IMR-90 (cell line): Measurements from ENCODE around the gene KRT76. TPM values are rescaled to one million over a fixed set of nuclear protein-coding genes. Genes with fewer than 3 reads are reported as not detected.

ENCODE experiments used
- ATAC-seq: fragments of 200-7000 bp; cut with Tn5 transposase; 2 replicates; pipeline ENCODE4 v1.9.1; 2020; ENCODE audit warnings: low read depth, mild to moderate bottlenecking, moderate library complexity
- BruUV-seq: library from RNA; stranded (reverse); fragments of 400-500 nt; replicated peaks from 2 replicates; lab custom pipeline; 2021; lab: Mats Ljungman, UMichigan
- CTCF ChIA-PET: fragments of 300-600 bp; formaldehyde crosslinking; extraction: SDS; loops from one replicate; lab custom pipeline; 2021; ENCODE audit warnings: antibody characterized with exemption; lab: Yijun Ruan, JAX
- POLR2A ChIA-PET: fragments of 300-600 bp; sonication (Branson Sonifier 250); formaldehyde crosslinking; loops from one replicate; lab custom pipeline; 2022; ENCODE audit warnings: antibody characterized with exemption; ENCODE audit not compliant: unreplicated experiment; lab: Charles Lee
- DNase-seq: peaks from one replicate; pipeline ENCODE4 v3.0.0; 2013
- H2AFZ ChIP-seq: replicated peaks from 2 replicates; pipeline ENCODE3; 2013; ENCODE audit warnings: low read length, mild to moderate bottlenecking; ENCODE audit not compliant: poor library complexity
- H2AK5ac ChIP-seq: 2 replicates; pipeline ENCODE4 v1.6.1; 2013; ENCODE audit warnings: low read depth, low read length, inconsistent platforms
- H2AK9ac ChIP-seq: replicated peaks from 2 replicates; pipeline ENCODE3; 2013; ENCODE audit warnings: mild to moderate bottlenecking, low read depth, low read length, moderate library complexity; ENCODE audit not compliant: poor library complexity
- H2BK120ac ChIP-seq: 2 replicates; pipeline ENCODE4 v1.6.1; 2013; ENCODE audit warnings: low read depth, low read length, inconsistent platforms
- H2BK15ac ChIP-seq: 3 replicates; pipeline ENCODE4 v1.6.1; 2013; ENCODE audit warnings: low read depth, low read length, inconsistent platforms
- H2BK20ac ChIP-seq: 2 replicates; pipeline ENCODE4 v1.6.1; 2013; ENCODE audit warnings: low read depth, mild to moderate bottlenecking, inconsistent platforms, low read length, moderate library complexity
- H2BK5ac ChIP-seq: 2 replicates; pipeline ENCODE4 v1.6.1; 2013; ENCODE audit warnings: mild to moderate bottlenecking, low read depth, low read length, inconsistent platforms; ENCODE audit not compliant: poor library complexity, severe bottlenecking
- H3K14ac ChIP-seq: replicated peaks from 2 replicates; pipeline ENCODE4 v1.6.1; 2013; ENCODE audit warnings: low read depth, low read length, inconsistent platforms
- H3K18ac ChIP-seq: 2 replicates; pipeline ENCODE4 v1.6.1; 2013; ENCODE audit warnings: low read depth, low read length, control low read depth
- H3K23ac ChIP-seq: 2 replicates; pipeline ENCODE4 v1.6.1; 2013; ENCODE audit warnings: low read depth, low read length, inconsistent platforms
- H3K27ac ChIP-seq: 2 replicates; pipeline ENCODE4 v1.5.1; 2013; ENCODE audit warnings: mild to moderate bottlenecking, control low read depth, low read length; ENCODE audit not compliant: insufficient read depth
- H3K27me3 ChIP-seq: 2 replicates; pipeline ENCODE4 v1.6.1; 2013; ENCODE audit warnings: low read length; ENCODE audit not compliant: control insufficient read depth, insufficient read depth
- H3K36me3 ChIP-seq: 2 replicates; pipeline ENCODE4 v1.6.1; 2013; ENCODE audit warnings: low read length, mixed read lengths; ENCODE audit not compliant: control insufficient read depth, insufficient read depth
- H3K4ac ChIP-seq: 2 replicates; pipeline ENCODE4 v1.6.1; 2013; ENCODE audit warnings: low read depth, low read length, inconsistent platforms
- H3K4me1 ChIP-seq: 2 replicates; pipeline ENCODE4 v1.6.1; 2013; ENCODE audit warnings: low read length, mixed read lengths; ENCODE audit not compliant: control insufficient read depth, insufficient read depth
- H3K4me2 ChIP-seq: 2 replicates; pipeline ENCODE4 v1.6.1; 2013; ENCODE audit warnings: low read depth, mild to moderate bottlenecking, control low read depth, low read length, moderate library complexity
- H3K4me3 ChIP-seq: 2 replicates; pipeline ENCODE4 v1.5.1; 2013; ENCODE audit warnings: low read depth, mild to moderate bottlenecking, control low read depth, low read length, moderate library complexity; ENCODE audit not compliant: insufficient read depth
- H3K56ac ChIP-seq: 2 replicates; pipeline ENCODE4 v1.6.1; 2013; ENCODE audit warnings: low read length, inconsistent platforms; ENCODE audit not compliant: insufficient read depth; ENCODE audit errors: extremely low read depth
- H3K79me1 ChIP-seq, 2 experiments: 2 replicates each; pipeline ENCODE4 v1.6.1; 2013; ENCODE audit warnings: low read length in 2 of 2, inconsistent platforms in 1 of 2, low read depth in 1 of 2
- H3K9ac ChIP-seq: 2 replicates; pipeline ENCODE4 v1.6.1; 2013; ENCODE audit warnings: low read depth, low read length, control low read depth
- H3K9me1 ChIP-seq: 2 replicates; pipeline ENCODE4 v1.6.1; 2013; ENCODE audit warnings: low read length, inconsistent platforms; ENCODE audit not compliant: insufficient read depth
- H3K9me3 ChIP-seq: 2 replicates; pipeline ENCODE4 v1.6.1; 2013; ENCODE audit warnings: low read length; ENCODE audit not compliant: control insufficient read depth, insufficient read depth
- H4K20me1 ChIP-seq: 2 replicates; pipeline ENCODE4 v1.6.1; 2013; ENCODE audit warnings: low read length, inconsistent platforms; ENCODE audit not compliant: insufficient read depth
- H4K5ac ChIP-seq: 2 replicates; pipeline ENCODE4 v1.6.1; 2013; ENCODE audit warnings: mild to moderate bottlenecking, low read depth, low read length, control low read depth
- H4K8ac ChIP-seq, 2 experiments: 2 replicates each; pipeline ENCODE4 v1.6.1; 2013; ENCODE audit warnings: low read depth in 2 of 2, low read length in 2 of 2, control low read depth in 1 of 2, inconsistent platforms in 1 of 2
- H4K91ac ChIP-seq: 2 replicates; pipeline ENCODE4 v1.6.1; 2013; ENCODE audit warnings: low read depth, low read length, inconsistent platforms; ENCODE audit not compliant: insufficient read depth
- BHLHE40 ChIP-seq: fragments of 150-350 bp; IDR thresholded peaks from 2 replicates; pipeline ENCODE4 v1.6.1; 2016; ENCODE audit warnings: mild to moderate bottlenecking, low read depth, low read length
- CEBPB ChIP-seq: IDR thresholded peaks from 2 replicates; pipeline ENCODE4 v1.6.1; 2012; ENCODE audit warnings: low read depth, low read length, improper control_type of control experiment
- CHD1 ChIP-seq: IDR thresholded peaks from 2 replicates; pipeline ENCODE4 v1.6.1; 2012; ENCODE audit warnings: low read depth, low read length, improper control_type of control experiment
- RFX5 ChIP-seq: IDR thresholded peaks from 2 replicates; pipeline ENCODE4 v1.8.0; 2012; ENCODE audit warnings: low read depth, mild to moderate bottlenecking, low read length, moderate library complexity
- SMC3 ChIP-seq: fragments of 150-350 bp; IDR thresholded peaks from 2 replicates; pipeline ENCODE4 v1.6.1; 2016; ENCODE audit warnings: low read depth, mild to moderate bottlenecking, antibody characterized with exemption, low read length, moderate library complexity
- USF2 ChIP-seq: fragments of 150-350 bp; IDR thresholded peaks from 2 replicates; pipeline ENCODE4 v1.6.1; 2017; ENCODE audit warnings: mild to moderate bottlenecking, antibody characterized with exemption, low read length, low read depth
- WGBS, 2 experiments: methylation state at CpG; one replicate each; pipeline versions ENCODE4 v1.1.5 to v1.1.7; 2013; ENCODE audit warnings: missing lambda C conversion rate in 2 of 2; ENCODE audit not compliant: insufficient read length in 1 of 2; ENCODE audit errors: extremely low coverage in 2 of 2; 5-methylcytosine and 5-hydroxymethylcytosine counted together
- dilution Hi-C: fragments of 300-500 bp; cut with HindIII; formaldehyde crosslinking; loops from one replicate; pipeline ENCODE4 v1.14.3; 2018; ENCODE audit warnings: low sequenced_read_pairs; ENCODE audit not compliant: unreplicated experiment
- in situ Hi-C: fragments of 300-500 bp; cut with MboI; formaldehyde crosslinking; loops from 3 replicates; pipeline ENCODE4 v1.14.3; 2019; ENCODE audit warnings: low sequenced_read_pairs, inconsistent platforms, mixed read lengths
- intact Hi-C: fragments of 100-400 bp; cut with micrococcal nuclease; formaldehyde crosslinking; loops from 2 replicates; pipeline ENCODE4 v1.10.0; 2022
- polyA plus RNA-seq, 3 experiments: library from polyadenylated mRNA; depleted of rRNA; stranded (reverse); fragments of >200 nt; gene quantifications; 2 replicates each; pipeline ENCODE4 v1.2.3, GENCODE V29; 2012; ENCODE audit warnings: low replicate concordance in 1 of 3
- total RNA-seq: library from RNA; depleted of rRNA; stranded (reverse); fragments of >200 nt; gene quantifications from 2 replicates; pipeline ENCODE4 v1.2.3, GENCODE V29; 2012

Gene KRT76
- total and polyA plus RNA-seq, 2 of the 4 experiments (the other 2 are of a cell fraction), result not detected

GRCh38 chr12:52749827-52750226, 27.3 kb downstream of the KRT76 start:
- Histone ChIP-seq H3K79me1 (no peaks in the 10 kb centered on the region), H2AK9ac (no peak overlapping the region), H2BK5ac (no peak overlapping the region), H4K91ac (no peak overlapping the region), H3K4me3 (no peak overlapping the region), H2AFZ (no peak overlapping the region), H3K9me3 (no peaks in the 10 kb centered on the region), H2AK5ac (no peak overlapping the region), H3K56ac (no peak overlapping the region), H3K14ac (no peak overlapping the region), H3K27ac (no peak overlapping the region), H2BK120ac (no peak overlapping the region), H4K5ac (no peak overlapping the region), H3K4ac (no peak overlapping the region), H3K36me3 (no peaks in the 10 kb centered on the region), H3K27me3 (no peaks in the 10 kb centered on the region; the same call in none of the 2 replicates), H3K18ac (no peak overlapping the region), H4K8ac (no peak overlapping the region), H3K9me1 (no peaks in the 10 kb centered on the region), H4K20me1 (no peaks in the 10 kb centered on the region), H2BK20ac (no peak overlapping the region), H3K23ac (no peak overlapping the region), H3K4me2 (no peak overlapping the region), H3K9ac (no peak overlapping the region), H2BK15ac (no peak overlapping the region), H3K4me1 (no peaks in the 10 kb centered on the region)
- POLR2A ChIA-PET, result no interaction called here
- intact Hi-C loops, result no loop called here
- BruUV-seq, result no TSS peak
- ATAC-seq (no peak), DNase-seq (no peak)
- 80% methylated on average over 1 of the region's 3 CpGs; no CpG with 5 or more reads in 1 of the 2 experiments for WGBS, 2 experiments
- in situ Hi-C loops, result no loop called here
- TF ChIP-seq USF2, result no peak
- no peak for TF ChIP-seq CHD1
- TF ChIP-seq RFX5, result no peak
- no peak for TF ChIP-seq SMC3
- TF ChIP-seq CEBPB, result no peak
- TF ChIP-seq BHLHE40, result no peak
- dilution Hi-C loops, result no loop called here
- CTCF ChIA-PET, result no interaction called here
